Stimulated activated CD8-positive, alpha-beta memory T cell treated with anti-CD3 and anti-CD28 coated beads, Interleukin-7, amount 100 ng/mL, for 4 hours (primary cell): Measurements from ENCODE around the gene FANCI.

Source experiments
- DNase-seq, 2 donors: peaks; one replicate each; pipeline ENCODE4 v3.0.0-alpha.2; 2020; ENCODE audit warnings: low read depth in 2 of 2

FANCI gene

DNA sequence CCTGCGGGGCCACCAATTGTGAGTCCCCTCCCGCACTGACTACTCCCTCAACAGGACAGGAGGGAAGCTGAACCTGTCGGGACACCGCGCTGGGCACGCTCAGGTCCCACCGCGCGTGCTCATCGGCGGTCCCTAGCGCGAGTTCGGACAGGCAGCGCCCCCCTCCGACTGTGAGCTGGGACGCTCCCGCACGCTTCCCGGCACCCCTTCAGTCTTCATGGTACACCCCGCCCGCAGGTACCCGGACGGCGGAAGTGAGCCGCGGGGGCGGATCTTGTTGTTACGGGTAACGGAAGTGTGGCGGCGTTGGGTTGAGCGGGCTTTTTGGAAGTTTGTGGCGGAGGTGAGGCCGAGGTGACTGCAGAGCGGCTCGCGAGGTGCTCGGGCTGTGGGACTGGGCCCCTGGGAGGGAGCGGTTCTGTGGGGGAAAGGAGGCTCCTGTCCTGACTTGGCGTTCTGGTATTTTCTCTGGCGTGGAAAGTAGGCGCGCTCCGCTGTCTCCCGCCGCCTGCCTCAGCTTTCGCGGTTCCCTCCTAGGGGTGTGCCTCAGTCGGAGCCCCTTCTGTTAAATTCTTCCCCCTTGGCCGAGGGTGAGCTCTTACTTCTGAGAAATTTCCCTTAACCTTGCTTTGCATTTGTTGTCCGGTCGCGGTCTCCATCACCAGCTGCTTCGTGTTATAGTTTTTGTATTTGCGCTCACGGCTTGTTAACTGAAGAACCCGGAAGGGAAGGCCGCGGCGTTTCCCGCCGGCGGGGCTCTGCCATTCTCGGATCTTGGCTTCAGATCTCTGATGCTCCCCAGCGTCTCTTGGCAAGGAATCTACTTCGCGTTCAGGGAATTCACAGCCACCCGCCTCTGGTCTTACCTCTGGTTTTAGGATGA is at the start of gene FANCI:
Gene FANCI, plus strand, starts transcription at position 289 of the 883 bp plus-strand sequence. CDS start 3,669 bp downstream, outside the sequence.
- peak; percentile 94 for DNase-seq

- no peak for DNase-seq
Observed at GRCh38 chr15:89194608-89195007, 49.2 kb upstream of the FANCI start.

DNA sequence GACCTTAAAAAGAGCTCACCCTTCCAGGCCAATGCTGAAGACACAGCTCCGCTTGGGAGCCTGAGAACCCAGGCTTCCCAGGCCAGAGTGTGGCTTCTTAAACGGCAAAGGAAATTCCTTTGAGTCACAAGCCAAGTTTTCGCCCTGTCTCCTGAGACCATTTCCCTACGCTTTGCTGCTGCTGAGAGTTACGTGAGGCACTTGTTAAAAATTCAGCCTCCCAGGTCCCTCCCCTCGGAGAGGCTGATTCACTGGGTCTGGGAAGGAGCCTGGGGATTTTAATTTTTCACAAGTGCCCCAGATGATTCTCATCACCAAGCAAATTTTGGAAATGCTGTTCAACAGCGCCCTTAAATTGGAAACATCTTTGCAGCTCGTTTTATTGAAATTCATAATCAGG is 47.9 kb upstream of the FANCI start:
- DNase-seq, result no peak

- DNase-seq, result no peak
Observed at GRCh38 chr15:89196241-89196640, 47.5 kb upstream of the FANCI start.

DNA sequence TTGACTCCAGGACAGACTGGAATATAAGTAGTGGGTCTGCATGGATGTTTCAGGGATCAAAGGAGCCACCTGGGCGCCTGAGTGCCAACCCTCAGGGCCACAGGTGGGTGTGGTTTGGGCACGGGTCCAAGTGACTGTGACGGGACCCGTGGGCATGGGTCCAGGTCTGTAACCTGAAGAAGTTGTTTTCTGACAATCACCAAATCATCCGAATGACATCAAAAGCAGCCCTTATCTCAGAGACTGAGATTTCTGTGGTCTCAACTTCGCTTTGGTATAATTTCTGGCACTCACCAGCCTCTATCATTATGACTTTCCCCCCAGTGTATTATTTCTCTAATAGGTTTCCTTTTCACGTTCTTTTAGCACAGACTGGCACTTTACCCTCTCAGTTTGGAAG is 46.8 kb upstream of the FANCI start:
- no peak for DNase-seq

GRCh38 chr15:89197503-89197971 is 46.2 kb upstream of the FANCI start:
- DNase-seq, result no peak

GRCh38 chr15:89198196-89198595 is 45.6 kb upstream of the FANCI start:
- DNase-seq, result no peak

DNA sequence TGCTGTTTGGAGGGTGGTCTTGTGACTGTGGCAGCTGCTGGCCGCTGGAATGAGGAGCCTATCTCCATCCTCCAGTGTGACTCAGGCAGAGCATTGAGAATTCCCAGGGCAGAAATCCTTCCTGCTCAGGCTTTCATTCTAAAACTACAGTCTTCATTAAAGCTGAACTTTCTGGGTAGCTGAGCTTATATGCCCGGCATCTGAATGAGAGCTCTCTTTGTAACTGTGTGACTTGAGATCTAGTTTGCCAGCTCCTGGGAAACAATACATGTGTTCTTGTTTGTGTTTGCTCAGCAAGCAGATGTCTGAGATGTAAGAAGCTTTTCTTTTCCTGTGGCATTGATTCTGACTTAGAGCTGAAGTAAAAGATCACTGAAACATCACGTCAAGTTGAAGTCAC is 44.8 kb upstream of the FANCI start:
- no peak for DNase-seq

- DNase-seq, result no peak
Observed at GRCh38 chr15:89199746-89200145, 44.0 kb upstream of the FANCI start.

DNA sequence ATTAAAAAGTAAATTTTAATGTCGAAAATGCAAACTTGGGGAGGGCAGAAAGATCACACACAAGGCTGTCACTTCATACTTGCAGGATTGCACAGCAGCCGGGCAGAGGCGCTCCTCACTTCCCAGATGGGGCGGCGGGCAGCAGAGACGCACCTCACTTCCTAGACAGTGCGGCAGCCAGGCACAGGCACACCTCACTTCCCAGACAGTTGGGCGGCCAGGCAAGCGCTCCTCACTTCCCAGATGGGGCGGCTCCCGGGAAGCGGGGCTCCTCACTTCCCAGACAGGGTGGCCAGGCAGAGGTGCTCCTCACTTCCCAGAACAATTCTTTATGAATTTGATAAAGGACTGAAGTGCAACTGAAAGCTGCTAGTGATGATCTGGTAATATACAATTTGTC is 43.6 kb upstream of the FANCI start:
- no peak for DNase-seq

- no peak for DNase-seq
Observed at GRCh38 chr15:89201465-89202005, 42.2 kb upstream of the FANCI start.

DNA sequence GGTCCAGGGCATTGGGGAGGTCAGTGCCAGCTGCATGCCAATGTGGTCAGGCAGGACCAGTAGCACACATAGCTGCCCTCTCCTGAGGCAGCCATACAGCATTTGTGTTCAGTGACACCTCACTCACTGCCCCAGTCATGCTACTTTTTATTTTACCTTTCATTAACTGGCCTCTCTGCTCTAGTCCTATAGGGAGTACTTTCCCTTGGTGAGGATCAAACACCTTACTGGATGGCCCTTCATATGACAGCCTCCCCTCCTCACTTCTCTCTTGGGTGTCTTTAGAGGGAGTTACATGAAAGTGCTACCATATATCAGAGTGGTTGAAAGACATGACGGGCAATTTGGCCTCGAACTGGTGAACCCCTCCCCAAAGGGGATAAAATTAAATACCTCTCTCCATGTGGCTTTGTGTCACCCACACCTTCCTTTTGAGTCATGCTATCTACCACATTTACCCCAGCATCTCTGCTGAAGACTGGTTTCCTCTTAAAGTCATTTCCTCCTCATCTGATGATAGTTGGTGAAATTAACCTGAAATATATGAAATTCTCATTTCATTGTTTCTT is 40.0 kb upstream of the FANCI start:
- peak; percentile 12 to 38 for DNase-seq

- no peak for DNase-seq
Observed at GRCh38 chr15:89205991-89206585, 37.7 kb upstream of the FANCI start.

DNA sequence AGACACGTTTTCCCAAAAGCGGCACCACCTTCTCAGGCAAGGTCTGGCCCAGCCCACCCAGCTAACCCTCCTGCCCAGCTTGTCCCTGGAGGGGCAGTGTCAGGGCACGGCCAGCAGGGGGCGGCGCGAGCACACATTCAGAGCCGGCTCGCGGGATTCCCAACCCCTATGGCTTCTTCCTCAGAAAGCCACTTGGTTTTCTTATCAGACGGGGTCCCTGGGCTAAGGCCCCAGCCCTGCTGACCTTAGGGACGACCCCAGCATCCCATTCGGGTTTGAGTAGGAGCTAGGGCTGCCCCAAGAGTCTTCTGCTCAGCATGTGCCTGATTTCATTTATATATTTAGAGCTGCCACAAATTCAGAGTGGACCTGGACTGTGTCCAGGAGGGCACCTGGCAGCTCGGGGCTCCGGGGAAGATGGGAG is 36.9 kb upstream of the FANCI start:
- DNase-seq, result peak; percentile 45 to 57

DNA sequence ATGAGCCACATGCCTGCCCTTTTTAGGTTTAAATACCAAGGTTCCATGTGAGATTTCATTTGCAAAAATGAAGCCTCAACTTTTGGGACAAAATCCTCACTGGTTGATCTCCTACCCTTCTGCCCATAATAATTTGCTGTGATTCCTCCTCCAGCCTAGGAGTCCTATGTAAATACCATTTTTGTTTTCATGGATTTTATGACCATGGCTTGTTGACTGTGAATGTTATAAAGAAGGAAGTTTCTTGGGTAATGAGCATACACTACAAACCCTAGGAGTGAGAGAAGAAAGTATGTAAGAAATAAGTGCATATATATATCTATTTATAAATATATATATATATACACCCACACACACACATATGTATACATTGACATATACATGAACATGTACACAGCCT is 35.5 kb upstream of the FANCI start:
- no peak for DNase-seq

GRCh38 chr15:89209057-89209456 is 34.7 kb upstream of the FANCI start:
- DNase-seq, result no peak

GRCh38 chr15:89211678-89212170 is 32.1 kb upstream of the FANCI start:
- DNase-seq, result no peak

DNA sequence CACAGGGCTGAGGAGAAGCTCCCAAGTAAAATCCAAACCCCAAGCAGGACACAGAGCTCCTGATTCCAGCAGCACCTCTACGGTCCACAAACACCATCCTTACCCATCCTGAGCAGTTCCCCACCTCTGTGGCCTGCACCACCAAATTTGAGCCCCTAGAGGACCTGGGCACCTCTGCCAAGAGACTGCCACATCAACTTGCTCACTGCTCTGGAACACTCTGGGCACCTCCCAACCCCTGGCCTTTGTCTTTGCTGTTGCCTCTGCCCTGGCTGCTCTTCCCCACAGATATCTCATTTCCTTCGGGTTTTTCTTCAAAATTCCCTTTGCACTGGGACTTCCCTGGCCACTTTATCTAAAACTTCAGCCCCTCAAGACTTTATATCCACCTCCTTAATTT is 28.2 kb upstream of the FANCI start:
- no peak for DNase-seq

DNA sequence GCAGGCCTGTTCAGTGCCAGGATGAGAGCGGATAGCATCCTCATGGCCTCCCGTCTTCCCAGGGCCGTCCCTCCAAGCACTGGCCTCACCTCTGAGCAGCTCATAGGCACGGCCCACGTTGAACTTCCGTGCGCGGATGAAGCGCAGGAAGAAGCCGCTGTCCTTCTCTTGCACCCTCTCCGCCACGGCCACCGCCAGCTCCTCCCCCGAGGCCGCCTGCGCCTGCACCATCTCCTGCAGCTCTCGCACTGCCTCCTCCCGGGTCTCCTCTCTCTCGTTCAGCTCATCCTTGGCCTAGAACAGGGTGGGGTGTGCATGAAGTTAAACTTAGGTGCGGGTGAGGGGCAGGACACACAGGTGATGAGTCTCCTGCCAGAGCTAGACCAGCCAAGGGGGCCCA is 26.7 kb upstream of the FANCI start:
- DNase-seq, result no peak

DNA sequence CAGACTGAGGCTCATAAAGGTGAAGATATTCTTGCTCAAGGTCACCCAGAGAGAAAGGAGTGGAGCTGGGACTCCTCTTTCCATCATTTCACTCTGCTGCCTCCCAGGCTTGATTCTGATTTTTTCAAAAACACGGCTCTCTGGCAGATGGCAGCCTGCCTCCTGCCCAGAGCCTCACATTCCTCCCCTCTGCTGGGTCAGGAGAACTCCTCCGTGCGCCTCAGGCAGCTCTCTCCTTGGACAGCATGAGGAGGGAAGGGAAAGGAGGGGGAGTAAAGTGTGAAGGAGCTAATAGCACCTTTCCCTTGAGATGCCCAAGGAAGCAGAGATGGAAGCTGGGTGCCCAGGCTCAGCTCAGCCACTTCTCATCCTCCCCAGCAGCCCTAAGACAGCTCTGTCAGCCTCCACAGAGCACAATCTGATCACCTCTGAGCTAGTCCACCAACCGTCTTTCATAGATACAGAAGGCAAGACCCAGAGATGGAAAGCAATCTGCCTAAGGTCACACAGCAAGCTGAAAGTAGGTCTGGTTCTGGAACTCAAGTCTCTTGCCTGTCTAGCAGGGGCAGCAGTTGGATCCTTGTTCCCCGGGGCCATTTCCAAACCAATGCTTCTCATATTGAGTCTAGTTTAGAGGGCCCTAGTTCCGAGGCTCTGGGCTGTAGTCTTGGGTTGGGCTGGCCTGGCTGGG is 25.9 kb upstream of the FANCI start:
- no peak for DNase-seq

DNA sequence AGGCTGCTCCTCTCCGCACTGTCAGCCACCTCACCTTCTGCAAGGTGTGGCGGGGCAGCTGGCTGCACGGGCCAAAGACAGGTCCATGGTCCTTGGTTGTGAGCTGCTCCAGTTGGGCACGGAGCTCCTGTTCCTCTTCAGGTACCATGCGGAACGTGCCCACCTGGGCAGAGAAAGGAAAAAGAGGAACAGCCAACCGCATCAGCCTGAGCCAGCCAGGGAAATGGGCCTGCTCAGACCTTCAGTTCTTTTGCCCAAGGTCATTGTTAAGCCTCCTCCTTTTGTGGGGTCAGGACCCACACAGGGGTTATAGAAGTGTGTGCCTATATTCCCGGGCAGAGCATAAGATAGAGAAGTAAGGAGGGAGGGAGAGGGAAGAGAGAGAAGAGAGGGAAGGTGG is 25.2 kb upstream of the FANCI start:
- DNase-seq, result no peak

DNA sequence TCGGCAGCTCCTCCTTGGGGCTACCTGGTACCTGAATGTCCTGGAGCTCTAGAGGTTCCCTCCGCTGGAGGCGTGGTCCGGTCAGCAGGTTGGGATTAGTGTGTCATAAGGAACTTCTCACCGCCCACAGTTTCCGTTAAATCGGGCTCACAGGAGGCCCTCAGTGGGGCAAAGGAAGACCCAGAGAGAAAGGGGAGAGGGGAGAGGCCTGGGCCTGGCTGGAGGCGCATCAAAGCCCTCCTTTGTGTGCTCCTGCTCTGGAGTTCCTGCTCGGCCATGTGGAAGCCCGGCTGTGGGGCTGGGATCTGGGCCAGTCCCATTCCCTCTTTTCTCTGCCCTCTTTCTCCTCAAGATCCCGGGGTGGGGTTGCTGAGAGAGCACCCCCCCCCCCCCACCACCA is 22.2 kb upstream of the FANCI start, which contains the start of gene RLBP1:
Gene RLBP1, minus strand, starts transcription at position 37 of the 400 bp plus-strand sequence. CDS start 2,604 bp downstream, outside the sequence.
- DNase-seq, result no peak
